ENCODE data around the gene FIS1. TPM values are rescaled to one million over a fixed set of nuclear protein-coding genes. Genes with fewer than 3 reads are reported as not detected.

The FIS1 gene
- total RNA-seq, 1 experiment from 2014 or later: 124 TPM

GRCh38 chr7:101243646-101244374, 1.1 kb downstream of the FIS1 start:
- no peak overlapping the region for H2BK15ac ChIP-seq (ENCODE audit: low read depth, low read length)
- H3K79me1 ChIP-seq (ENCODE audit: insufficient read depth, low read depth, low read length, poor library complexity, severe bottlenecking): no peaks in the 10 kb centered on the region
- H4K8ac ChIP-seq (replicated peaks; ENCODE audit: insufficient read length, low read depth, low read length): no peak overlapping the region
- no peak overlapping the region for H4K5ac ChIP-seq (ENCODE audit: insufficient read length, low read depth, low read length)
- no peak for DNase-seq
- no CpG with 5 or more reads among the region's 28 CpGs for WGBS (ENCODE audit: extremely low coverage, insufficient read length, low lambda C conversion rate)
- no peak overlapping the region for H2AK5ac ChIP-seq (ENCODE audit: insufficient read length, low read length)
- H2AFZ ChIP-seq (ENCODE audit: low read length): no peak overlapping the region
- H3K14ac ChIP-seq (ENCODE audit: insufficient read depth, low read length): no peak overlapping the region
- H3K9ac ChIP-seq (ENCODE audit: extremely low read depth, insufficient read length, low read length): no peak overlapping the region
- no peak overlapping the region for H3K23ac ChIP-seq (ENCODE audit: insufficient read length, low read depth, low read length)
- H2BK20ac ChIP-seq (ENCODE audit: low read depth, low read length, poor library complexity, severe bottlenecking): no peak overlapping the region
- no peaks in the 10 kb centered on the region for H3K9me3 ChIP-seq (ENCODE audit: control insufficient read depth, low read depth, low read length)
- H2BK12ac ChIP-seq (ENCODE audit: insufficient read length, low read depth, low read length): no peak overlapping the region
- no peak overlapping the region for H3K18ac ChIP-seq (ENCODE audit: insufficient read length, low read depth, low read length)
- TF ChIP-seq CTCF (conservative IDR thresholded peaks at IDR 0.05): no peak; the same call in 2 of the 3 replicates
- H3K79me2 ChIP-seq (ENCODE audit: insufficient read depth, low read length): no peaks in the 10 kb centered on the region
- Mint-ChIP-seq H3K4me3 (peak overlapping the region; percentile 93 to 96), H3K27me3 (ENCODE audit: low read depth) (no peaks in the 10 kb centered on the region; the same call in 1 of the 2 replicates), H3K27ac (peak overlapping the region in 1 of 3 experiments; percentile 58; a peak in 2 of 7 replicates), H3K36me3 (ENCODE audit: insufficient read depth in 1 of 3, low read depth in 3 of 3) (peaks cover 7 to 32% (median 19%) of the 10 kb centered on the region in 3 experiments; a peak in 6 of 7 replicates), H3K9me3 (no peaks in the 10 kb centered on the region), H3K4me1 (peaks cover 20 to 24% of the 10 kb centered on the region in 2 experiments)
- H2BK120ac ChIP-seq (ENCODE audit: low read depth, low read length, poor library complexity, severe bottlenecking): no peak overlapping the region
- no peak overlapping the region for H2BK5ac ChIP-seq (ENCODE audit: insufficient read length, low read length)
- no peak overlapping the region for H3K27ac ChIP-seq (ENCODE audit: insufficient read length, low read depth, low read length)
- no peaks in the 10 kb centered on the region for H3K4me1 ChIP-seq (ENCODE audit: insufficient read depth, low read length)
- peaks cover 8% of the 10 kb centered on the region for H3K23me2 ChIP-seq (ENCODE audit: insufficient read length, low read depth, low read length, poor library complexity, severe bottlenecking)
- peak overlapping the region; percentile 94 for H3K4me2 ChIP-seq (ENCODE audit: insufficient read depth, insufficient read length, low read length)
- H3K27me3 ChIP-seq (ENCODE audit: insufficient read depth, low read length): no peaks in the 10 kb centered on the region
- peaks cover 4% of the 10 kb centered on the region for H4K20me1 ChIP-seq (ENCODE audit: control insufficient read depth, insufficient read depth, insufficient read length)
- H3T11ph ChIP-seq (ENCODE audit: low read length): no peak overlapping the region
- H4K91ac ChIP-seq (ENCODE audit: insufficient read length, low read depth, low read length): no peak overlapping the region
- no peak overlapping the region for H3K4ac ChIP-seq (ENCODE audit: low read depth, low read length)
- H3K56ac ChIP-seq (ENCODE audit: insufficient read length, low read depth, low read length): no peak overlapping the region

Data from H9 (cell line).